Hepatocyte (in vitro differentiated cells): ENCODE results near the gene MAX. TPM values are rescaled to one million over a fixed set of nuclear protein-coding genes. Genes with fewer than 3 reads are reported as not detected.

ENCODE experiments used
- DNase-seq: peaks from one replicate; pipeline ENCODE4 v3.0.0-alpha.2; 2016; ENCODE audit warnings: low spot score
- H2AFZ ChIP-seq: fragments of 200-600 bp; sonication (generic); 2 replicates; pipeline ENCODE4 v1.6.0; 2016; ENCODE audit warnings: antibody characterized with exemption, mild to moderate bottlenecking
- H3K27ac ChIP-seq: fragments of 200-600 bp; sonication (generic); 2 replicates; pipeline ENCODE4 v1.5.1; 2016; ENCODE audit warnings: mild to moderate bottlenecking
- H3K27me3 ChIP-seq: fragments of 200-600 bp; sonication (generic); 2 replicates; pipeline ENCODE4 v1.6.1; 2016
- H3K36me3 ChIP-seq: fragments of 200-600 bp; sonication (generic); replicated peaks from 2 replicates; pipeline ENCODE4 v1.5.1; 2016; ENCODE audit warnings: low read depth; ENCODE audit not compliant: insufficient read depth
- H3K4me1 ChIP-seq: fragments of 200-600 bp; sonication (generic); 2 replicates; pipeline ENCODE4 v1.5.1; 2016; ENCODE audit warnings: mild to moderate bottlenecking, moderate library complexity; ENCODE audit not compliant: insufficient read depth
- H3K4me2 ChIP-seq: fragments of 200-600 bp; sonication (generic); 2 replicates; pipeline ENCODE4 v1.6.0; 2016
- H3K4me3 ChIP-seq: fragments of 200-600 bp; sonication (generic); 2 replicates; pipeline ENCODE4 v1.5.1; 2016; ENCODE audit warnings: mild to moderate bottlenecking
- H3K79me2 ChIP-seq: fragments of 200-600 bp; sonication (generic); 2 replicates; pipeline ENCODE4 v1.6.0; 2017; ENCODE audit warnings: mild to moderate bottlenecking
- H3K9me2 ChIP-seq: fragments of 200-600 bp; sonication (generic); replicated peaks from 2 replicates; pipeline ENCODE4 v1.6.0; 2017; ENCODE audit warnings: mild to moderate bottlenecking; ENCODE audit not compliant: insufficient read depth
- H3K9me3 ChIP-seq: fragments of 200-600 bp; sonication (generic); 2 replicates; pipeline ENCODE4 v1.5.1; 2016; ENCODE audit warnings: low read depth, mild to moderate bottlenecking
- H4K20me1 ChIP-seq: fragments of 200-600 bp; sonication (generic); 2 replicates; pipeline ENCODE4 v1.6.0; 2016; ENCODE audit warnings: mild to moderate bottlenecking; ENCODE audit not compliant: insufficient read depth, poor library complexity, severe bottlenecking
- CTCF ChIP-seq: fragments of 200-600 bp; sonication (generic); IDR thresholded peaks from 2 replicates; pipeline ENCODE4 v1.5.1; 2016; ENCODE audit warnings: antibody characterized with exemption, mild to moderate bottlenecking; ENCODE audit not compliant: poor library complexity
- EZH2 ChIP-seq: fragments of 200-600 bp; sonication (generic); IDR thresholded peaks from 2 replicates; pipeline ENCODE4 v1.6.1; 2016; ENCODE audit warnings: antibody characterized with exemption, mild to moderate bottlenecking, borderline replicate concordance
- EZH2phosphoT487 ChIP-seq: fragments of 200-600 bp; sonication (generic); IDR thresholded peaks from one replicate; pipeline ENCODE4 v1.6.1; 2018; ENCODE audit warnings: antibody characterized with exemption, mild to moderate bottlenecking, low read depth, moderate library complexity; ENCODE audit not compliant: unreplicated experiment, severe bottlenecking
- WGBS: methylation state at CpG from one replicate; pipeline ENCODE4 v1.1.6; 2016; ENCODE audit warnings: low lambda C conversion rate; ENCODE audit errors: missing lambda C conversion rate; 5-methylcytosine and 5-hydroxymethylcytosine counted together
- polyA plus RNA-seq: library from polyadenylated mRNA; unstranded; fragments of >200 nt; fragmentation: Nextera tagmentation; extraction: Ambion mirVana; gene quantifications from 2 replicates; pipeline ENCODE4 v1.2.1, GENCODE V29; 2016
- total RNA-seq: library from RNA; depleted of rRNA; stranded (reverse); fragments of >200 nt; gene quantifications from 2 replicates; pipeline ENCODE4 v1.2.3, GENCODE V29; 2014

MAX gene
- total and polyA plus RNA-seq, 2 experiments from 2014 or later, result 53.5 to 86.5 TPM

- Histone ChIP-seq H2AFZ (no peak overlapping the region), H3K4me3 (no peak overlapping the region), H3K79me2 (no peaks in the 10 kb centered on the region), H3K4me1 (no peaks in the 10 kb centered on the region), H4K20me1 (no peaks in the 10 kb centered on the region), H3K27me3 (no peaks in the 10 kb centered on the region), H3K36me3 (no peaks in the 10 kb centered on the region), H3K4me2 (no peak overlapping the region), H3K27ac (no peak overlapping the region), H3K9me3 (no peaks in the 10 kb centered on the region), H3K9me2 (no peaks in the 10 kb centered on the region)
- WGBS, result 95% methylated on average over 12 of the region's 12 CpGs
- TF ChIP-seq EZH2 (no peak), EZH2phosphoT487 (no peak), CTCF (no peak)
- DNase-seq, result no peak
Observed at GRCh38 chr14:65043893-65044595, 58.3 kb downstream of the MAX start.

GRCh38 chr14:65042731-65043372 lies 59.5 kb downstream of the MAX start:
- H3K4me2 ChIP-seq, result no peak overlapping the region
- H3K4me3 ChIP-seq, result no peak overlapping the region
- 86% methylated on average over 8 of the region's 8 CpGs for WGBS
- H3K9me3 ChIP-seq, result no peaks in the 10 kb centered on the region
- no peaks in the 10 kb centered on the region for H3K36me3 ChIP-seq
- TF ChIP-seq CTCF (no peak), EZH2phosphoT487 (no peak), EZH2 (no peak)
- H3K4me1 ChIP-seq, result no peaks in the 10 kb centered on the region
- H3K79me2 ChIP-seq, result no peaks in the 10 kb centered on the region
- DNase-seq, result no peak
- H3K27me3 ChIP-seq, result no peaks in the 10 kb centered on the region
- H2AFZ ChIP-seq, result no peak overlapping the region
- no peak overlapping the region for H3K27ac ChIP-seq
- H4K20me1 ChIP-seq, result no peaks in the 10 kb centered on the region
- no peaks in the 10 kb centered on the region for H3K9me2 ChIP-seq

GRCh38 chr14:65042296-65042695 lies 60.0 kb downstream of the MAX start:
- Histone ChIP-seq H3K4me1 (no peaks in the 10 kb centered on the region), H3K27me3 (no peaks in the 10 kb centered on the region), H3K4me2 (no peak overlapping the region), H3K36me3 (no peaks in the 10 kb centered on the region), H3K79me2 (no peaks in the 10 kb centered on the region), H4K20me1 (no peaks in the 10 kb centered on the region), H2AFZ (no peak overlapping the region), H3K9me3 (no peaks in the 10 kb centered on the region), H3K27ac (no peak overlapping the region), H3K9me2 (no peaks in the 10 kb centered on the region), H3K4me3 (no peak overlapping the region)
- TF ChIP-seq EZH2phosphoT487, result no peak
- no peak for TF ChIP-seq CTCF
- TF ChIP-seq EZH2, result no peak
- 86% methylated on average over 3 of the region's 3 CpGs for WGBS
- DNase-seq, result no peak
